ENCODE measurements around the gene CAMTA1.

CAMTA1 gene

DNA sequence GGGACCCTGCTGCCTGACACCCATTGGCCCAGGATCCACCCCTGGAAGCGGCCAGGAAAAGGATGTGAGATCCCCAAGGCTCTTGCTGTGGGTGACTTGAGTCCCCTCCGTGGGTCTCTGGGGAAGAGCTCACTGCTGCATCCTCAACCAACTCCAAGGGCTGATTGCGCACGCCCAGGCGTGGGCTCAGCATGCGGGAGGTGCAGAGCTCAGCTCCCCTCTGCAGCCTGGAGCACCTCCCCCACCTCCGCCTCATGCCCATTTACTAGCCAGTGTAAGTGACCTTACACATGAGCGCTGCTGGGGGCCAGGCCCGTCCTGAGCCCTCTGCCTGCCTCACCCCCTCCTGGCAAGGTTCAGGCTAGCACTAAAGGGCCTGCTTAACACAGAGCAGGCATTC is 847.4 kb downstream of the CAMTA1 start:
- TF ChIP-seq, protein P1, sequence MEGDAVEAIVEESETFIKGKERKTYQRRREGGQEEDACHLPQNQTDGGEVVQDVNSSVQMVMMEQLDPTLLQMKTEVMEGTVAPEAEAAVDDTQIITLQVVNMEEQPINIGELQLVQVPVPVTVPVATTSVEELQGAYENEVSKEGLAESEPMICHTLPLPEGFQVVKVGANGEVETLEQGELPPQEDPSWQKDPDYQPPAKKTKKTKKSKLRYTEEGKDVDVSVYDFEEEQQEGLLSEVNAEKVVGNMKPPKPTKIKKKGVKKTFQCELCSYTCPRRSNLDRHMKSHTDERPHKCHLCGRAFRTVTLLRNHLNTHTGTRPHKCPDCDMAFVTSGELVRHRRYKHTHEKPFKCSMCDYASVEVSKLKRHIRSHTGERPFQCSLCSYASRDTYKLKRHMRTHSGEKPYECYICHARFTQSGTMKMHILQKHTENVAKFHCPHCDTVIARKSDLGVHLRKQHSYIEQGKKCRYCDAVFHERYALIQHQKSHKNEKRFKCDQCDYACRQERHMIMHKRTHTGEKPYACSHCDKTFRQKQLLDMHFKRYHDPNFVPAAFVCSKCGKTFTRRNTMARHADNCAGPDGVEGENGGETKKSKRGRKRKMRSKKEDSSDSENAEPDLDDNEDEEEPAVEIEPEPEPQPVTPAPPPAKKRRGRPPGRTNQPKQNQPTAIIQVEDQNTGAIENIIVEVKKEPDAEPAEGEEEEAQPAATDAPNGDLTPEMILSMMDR (IDR thresholded peaks at IDR 0.05; ENCODE audit: low read depth, low read length), result no peak

DNA sequence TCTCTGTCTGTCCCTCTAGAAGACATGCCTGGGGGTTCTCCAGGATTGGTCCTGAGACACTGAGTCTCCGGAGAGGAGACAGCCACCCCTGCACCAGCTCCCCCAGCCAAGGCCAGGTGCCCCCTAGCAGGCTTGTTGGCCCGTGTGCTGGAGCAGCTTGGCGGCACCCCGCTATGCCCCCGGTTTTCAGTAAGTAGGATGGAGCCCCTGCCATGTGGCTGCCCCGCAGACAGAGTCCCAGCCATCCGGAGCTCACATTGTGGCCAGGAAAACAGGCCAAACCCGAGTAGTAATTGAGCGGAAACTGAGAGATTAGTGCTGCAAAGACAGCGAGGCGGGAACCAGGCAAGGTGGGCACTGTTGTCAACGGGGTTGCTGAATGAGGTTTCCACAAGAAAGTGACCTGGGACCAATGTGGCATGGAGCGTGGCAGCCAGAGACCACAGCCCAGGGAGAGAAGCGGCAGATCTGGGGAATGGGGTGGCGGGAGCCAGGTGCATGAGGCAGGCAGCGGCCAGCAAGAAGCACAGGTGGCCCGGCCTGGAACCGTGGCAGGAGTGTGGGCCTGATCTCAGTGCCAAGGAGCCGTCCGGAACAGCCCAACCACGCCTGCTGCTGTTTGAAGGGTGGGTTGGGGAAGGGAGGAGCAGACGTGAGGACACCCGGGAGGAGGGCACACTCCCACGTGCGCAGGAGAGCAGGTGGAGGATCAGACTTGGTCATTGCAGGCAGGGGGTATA is 848.4 kb downstream of the CAMTA1 start:
- TF ChIP-seq, protein P1 (IDR thresholded peaks at IDR 0.05; ENCODE audit: low read depth, low read length), result no peak
- no peak overlapping the region for H3K4me3 ChIP-seq (ENCODE audit: low read depth, low read length)

More for the DNA sequence above, 847.4 kb downstream of the CAMTA1 start:
- H3K4me3 ChIP-seq (ENCODE audit: low read depth, low read length), result no peak overlapping the region

DNA sequence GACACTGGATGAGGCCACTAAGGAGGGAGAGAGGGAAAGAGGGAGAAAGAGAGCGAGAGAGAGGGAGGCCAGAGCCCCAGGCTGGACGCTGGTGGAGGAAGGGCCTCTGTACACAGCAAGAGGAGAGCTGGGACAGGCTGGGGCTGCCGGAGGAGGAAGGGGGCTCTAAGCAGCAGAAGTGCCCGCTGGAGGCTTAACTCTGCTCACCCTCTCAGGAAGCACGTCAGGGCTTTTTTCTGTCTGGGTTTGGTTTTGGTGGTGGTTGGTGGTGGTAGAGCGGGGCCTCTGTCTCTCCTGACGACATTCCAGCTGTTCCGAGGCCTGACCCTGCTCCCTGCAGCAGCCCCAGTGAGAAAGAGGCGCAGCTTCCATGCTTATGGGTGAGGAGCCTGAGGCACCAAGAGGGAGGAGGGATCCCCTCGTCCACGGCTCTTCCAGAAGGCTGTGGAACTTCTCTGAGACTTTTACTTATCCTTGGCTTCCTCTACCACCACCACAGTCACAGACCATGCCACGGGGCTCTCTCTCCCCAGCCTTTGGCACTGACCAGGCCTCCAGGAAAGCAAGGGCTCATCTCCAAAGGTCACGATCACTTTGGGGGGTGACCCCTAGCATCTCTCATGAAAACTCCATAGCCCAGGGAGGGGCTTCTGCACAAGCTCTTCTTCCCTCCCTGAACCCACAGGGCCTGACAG is 849.4 kb downstream of the CAMTA1 start:
- TF ChIP-seq, protein P1 (IDR thresholded peaks at IDR 0.05; ENCODE audit: low read depth, low read length), result no peak
- no peak overlapping the region for H3K4me3 ChIP-seq (ENCODE audit: low read depth, low read length)

DNA sequence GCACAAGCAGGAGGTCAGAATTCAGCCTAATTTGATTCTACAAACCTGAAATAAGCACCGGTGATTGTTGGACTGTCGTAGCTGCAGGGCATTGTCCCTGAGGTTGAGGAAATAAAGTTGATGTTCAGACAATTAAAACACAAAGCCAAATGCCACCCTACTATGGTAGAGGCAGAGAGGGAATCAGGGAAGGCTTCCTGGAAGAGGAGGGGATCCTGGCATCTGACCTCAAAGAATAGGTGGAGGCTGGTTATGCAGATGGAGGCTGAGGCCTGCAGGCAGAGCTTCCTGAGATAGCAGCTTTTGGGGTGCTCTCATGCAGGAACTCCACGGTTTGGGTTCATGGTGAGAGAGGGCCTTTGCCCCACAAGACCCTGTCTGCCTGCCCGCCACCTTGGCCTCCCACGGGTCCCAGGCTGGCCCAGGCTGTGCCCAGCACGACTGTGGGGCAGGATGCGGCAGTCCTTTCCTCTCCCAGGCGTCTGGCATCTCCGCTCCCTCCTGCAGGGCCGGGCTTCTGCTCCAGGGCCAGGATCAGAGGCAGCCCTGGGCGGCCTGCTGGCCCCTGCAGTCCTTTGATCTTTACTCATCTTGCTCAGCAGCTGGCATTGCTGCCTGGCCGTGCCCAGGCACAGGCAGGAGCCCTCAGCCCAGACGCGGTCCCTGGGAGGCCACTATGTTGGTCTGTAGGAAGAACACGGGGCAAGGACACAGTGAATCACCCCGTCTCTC is 851.7 kb downstream of the CAMTA1 start:
- TF ChIP-seq, protein P1 (IDR thresholded peaks at IDR 0.05; ENCODE audit: low read depth, low read length), result no peak
- no peak overlapping the region for H3K4me3 ChIP-seq (ENCODE audit: low read depth, low read length)

DNA sequence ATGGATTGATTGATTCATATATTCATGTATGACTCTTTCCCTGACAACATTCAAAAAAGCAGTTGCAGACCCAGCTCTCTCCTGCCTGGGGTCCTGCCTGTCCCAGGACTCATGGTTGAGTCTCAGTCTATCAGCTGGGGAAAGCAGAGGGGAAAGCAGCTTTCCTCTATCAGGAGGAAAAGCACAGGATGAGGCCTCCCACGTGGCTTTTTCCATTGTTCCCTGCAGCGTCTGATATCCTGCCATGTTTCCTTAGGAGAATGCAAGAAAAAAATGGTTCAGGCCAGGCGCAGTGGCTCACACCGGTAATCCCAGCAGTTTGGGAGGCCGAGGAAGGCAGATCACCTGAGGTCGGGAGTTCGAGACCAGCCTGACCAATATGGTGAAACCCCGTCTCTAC is 852.8 kb downstream of the CAMTA1 start:
- H3K4me3 ChIP-seq (ENCODE audit: low read depth, low read length), result no peak overlapping the region
- TF ChIP-seq, protein P1 (IDR thresholded peaks at IDR 0.05; ENCODE audit: low read depth, low read length), result no peak

DNA sequence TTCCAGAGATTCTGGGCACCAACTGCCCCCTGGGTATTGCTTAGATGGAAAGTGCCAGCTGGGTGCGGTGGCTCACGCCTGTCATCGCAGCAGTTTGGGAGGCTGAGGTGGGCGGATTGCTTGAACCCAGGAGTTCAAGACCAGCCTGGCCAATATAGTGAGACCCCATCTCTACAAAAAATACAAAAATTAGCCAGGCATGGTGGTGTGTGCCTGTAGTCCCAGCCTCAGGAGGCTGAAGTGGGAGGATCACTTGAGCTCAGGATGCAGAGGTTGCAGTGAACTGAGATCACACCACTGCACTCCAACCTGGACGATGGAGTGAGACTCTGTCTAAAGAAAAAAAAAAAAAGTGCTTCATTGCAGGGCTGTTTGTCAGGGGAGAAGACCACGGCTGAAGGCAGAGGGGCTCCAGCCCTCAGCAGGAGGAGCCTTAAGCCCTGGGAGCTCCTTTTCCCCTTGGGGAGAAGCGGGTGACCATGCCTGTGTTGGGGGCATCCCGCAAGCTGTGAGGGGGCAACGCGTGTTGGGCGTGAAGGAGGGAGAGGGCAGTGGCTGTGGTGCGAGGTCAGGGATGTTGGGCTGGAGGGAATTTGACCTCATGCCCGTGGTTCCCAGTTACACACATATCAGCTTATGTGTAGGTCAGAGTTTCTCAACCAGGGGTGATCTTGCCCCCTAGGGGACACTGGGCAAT is 854.3 kb downstream of the CAMTA1 start:
- H3K4me3 ChIP-seq (ENCODE audit: low read depth, low read length), result no peak overlapping the region
- TF ChIP-seq, protein P1 (IDR thresholded peaks at IDR 0.05; ENCODE audit: low read depth, low read length), result no peak

Data from WI38 (cell line).